Measurements from ENCODE around the gene DYSF. TPM values are rescaled to one million over a fixed set of nuclear protein-coding genes. Genes with fewer than 3 reads are reported as not detected.

Gene DYSF
- polyA plus RNA-seq, 1 experiment, result 1.3 TPM

DNA sequence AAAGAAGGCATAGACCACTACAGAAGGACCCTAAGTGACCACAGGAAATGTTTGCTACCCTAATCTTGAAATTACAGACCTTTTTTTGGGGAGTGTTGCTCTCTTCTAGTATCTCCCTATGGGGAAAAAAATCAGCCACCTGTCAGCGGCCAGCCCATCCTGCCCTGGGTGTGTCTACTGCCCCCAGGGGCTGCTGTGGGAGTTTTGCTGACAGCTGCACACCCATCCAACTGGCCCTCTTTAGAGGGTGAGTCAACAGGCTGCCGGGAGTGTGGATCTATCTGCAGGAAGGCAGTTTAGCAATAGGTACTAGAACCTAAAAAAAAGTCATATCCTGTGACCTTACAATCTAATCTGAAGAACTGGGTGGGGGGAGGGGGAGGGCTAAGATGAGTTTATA is 796 bp upstream of the DYSF start:
- ChIA-PET POLR2A (no interaction called here), CTCF (interaction anchor here (0.8 to 7.2 kb wide), 2 partner anchors 9 to 58 kb away, joined by 5 to 50 read pairs; no protein-coding TSS in a partner anchor)
- no peaks in the 10 kb centered on the region for H3K36me3 ChIP-seq (ENCODE audit: control insufficient read depth, insufficient read depth, low read length)
- H3K27me3 ChIP-seq (ENCODE audit: control insufficient read depth, insufficient read depth, low read length), result peaks cover 25% of the 10 kb centered on the region
- TF ChIP-seq, protein P1, sequence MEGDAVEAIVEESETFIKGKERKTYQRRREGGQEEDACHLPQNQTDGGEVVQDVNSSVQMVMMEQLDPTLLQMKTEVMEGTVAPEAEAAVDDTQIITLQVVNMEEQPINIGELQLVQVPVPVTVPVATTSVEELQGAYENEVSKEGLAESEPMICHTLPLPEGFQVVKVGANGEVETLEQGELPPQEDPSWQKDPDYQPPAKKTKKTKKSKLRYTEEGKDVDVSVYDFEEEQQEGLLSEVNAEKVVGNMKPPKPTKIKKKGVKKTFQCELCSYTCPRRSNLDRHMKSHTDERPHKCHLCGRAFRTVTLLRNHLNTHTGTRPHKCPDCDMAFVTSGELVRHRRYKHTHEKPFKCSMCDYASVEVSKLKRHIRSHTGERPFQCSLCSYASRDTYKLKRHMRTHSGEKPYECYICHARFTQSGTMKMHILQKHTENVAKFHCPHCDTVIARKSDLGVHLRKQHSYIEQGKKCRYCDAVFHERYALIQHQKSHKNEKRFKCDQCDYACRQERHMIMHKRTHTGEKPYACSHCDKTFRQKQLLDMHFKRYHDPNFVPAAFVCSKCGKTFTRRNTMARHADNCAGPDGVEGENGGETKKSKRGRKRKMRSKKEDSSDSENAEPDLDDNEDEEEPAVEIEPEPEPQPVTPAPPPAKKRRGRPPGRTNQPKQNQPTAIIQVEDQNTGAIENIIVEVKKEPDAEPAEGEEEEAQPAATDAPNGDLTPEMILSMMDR (IDR thresholded peaks at IDR 0.05; ENCODE audit: insufficient read depth, low read depth, low read length), result peak; percentile 27
- DNase-seq (ENCODE audit: low read depth), result no peak
- H3K4me3 ChIP-seq (ENCODE audit: low read depth, low read length), result no peak overlapping the region

DNA sequence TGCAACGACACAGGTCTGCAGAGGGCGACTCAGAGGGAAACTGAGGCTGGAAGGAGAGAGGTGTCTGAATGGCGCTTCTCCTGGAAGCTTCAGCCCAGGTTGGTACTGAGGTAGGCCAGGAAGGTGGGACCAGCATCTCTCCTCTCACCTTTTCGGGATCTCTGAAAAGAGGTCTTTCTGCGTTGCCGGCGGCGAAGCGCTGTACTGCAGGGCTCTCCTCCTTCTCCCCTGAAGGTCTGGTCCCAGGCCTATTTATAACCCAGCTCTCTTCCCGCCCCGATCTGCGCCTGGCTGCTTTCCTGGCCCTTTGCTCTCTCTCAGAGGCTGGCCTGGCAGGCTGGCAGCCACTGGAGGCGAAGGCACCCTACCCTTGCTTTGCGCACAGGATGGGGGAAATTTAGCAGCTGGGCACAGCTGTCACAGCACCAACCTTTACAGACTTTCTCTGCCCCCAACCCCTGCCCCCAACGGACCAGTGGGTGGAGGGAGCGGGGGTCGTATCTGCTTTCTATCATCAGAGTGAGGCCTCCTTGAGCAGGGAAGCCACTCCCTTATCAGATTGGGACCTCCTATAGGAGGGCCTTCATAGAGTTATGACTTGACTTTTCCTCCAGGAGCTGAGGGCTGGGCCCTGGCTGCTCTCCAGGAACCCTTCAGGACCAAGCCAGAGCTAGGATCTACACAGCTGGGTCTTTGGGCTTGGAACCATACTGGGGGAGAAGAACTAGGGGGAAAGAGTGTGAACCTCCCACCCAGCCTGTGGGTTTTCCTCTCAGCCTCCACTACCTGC is 1.1 kb downstream of the DYSF start:
- no peak overlapping the region for H3K4me3 ChIP-seq (ENCODE audit: low read depth, low read length)

DNA sequence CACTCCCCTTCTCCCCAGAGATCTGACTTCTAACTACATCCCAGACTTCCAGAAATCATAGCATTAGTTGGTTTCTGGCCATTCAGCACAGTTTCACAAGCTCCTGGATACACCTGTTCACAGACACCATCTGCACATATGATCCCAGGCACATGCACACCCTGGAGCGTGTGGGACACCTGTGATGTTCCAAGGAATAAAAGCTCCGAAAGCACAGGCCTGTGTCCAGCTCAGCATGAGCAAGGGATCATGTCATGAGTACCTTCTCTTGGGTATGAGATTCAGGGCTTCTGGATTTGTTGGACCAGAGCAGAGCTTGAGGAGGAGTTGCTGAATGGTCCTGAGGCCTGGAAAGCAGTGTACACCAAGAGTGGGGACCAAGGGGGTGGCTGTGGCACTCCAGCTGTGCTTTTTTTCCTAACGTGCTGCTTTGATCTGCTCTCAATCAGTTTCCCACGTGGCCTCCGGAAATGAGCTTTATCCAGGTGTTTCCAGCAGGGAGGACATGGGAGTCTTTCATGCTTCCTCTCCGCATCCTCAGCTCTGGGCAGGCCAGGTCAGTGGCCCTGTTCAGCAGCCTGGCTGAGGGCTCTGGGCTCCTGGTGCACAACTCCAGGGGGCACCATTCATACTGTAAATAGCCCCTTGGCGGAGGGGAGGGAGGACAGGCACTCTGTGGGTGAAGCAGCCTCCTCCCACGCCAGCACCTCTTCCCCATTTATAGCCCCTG is 1.8 kb downstream of the DYSF start:
- H3K4me3 ChIP-seq (ENCODE audit: low read depth, low read length), result no peak overlapping the region
- no peak for DNase-seq (ENCODE audit: low read depth)
- H3K36me3 ChIP-seq (ENCODE audit: control insufficient read depth, insufficient read depth, low read length), result no peaks in the 10 kb centered on the region
- H3K27me3 ChIP-seq (ENCODE audit: control insufficient read depth, insufficient read depth, low read length), result peaks cover 24% of the 10 kb centered on the region
- CTCF ChIA-PET, result interaction anchor here (0.8 to 1.5 kb wide), 6 partner anchors 8 to 156 kb away, joined by 3 to 8 read pairs (median 4); no protein-coding TSS in a partner anchor
- POLR2A ChIA-PET, result no interaction called here
- TF ChIP-seq, protein P1 (IDR thresholded peaks at IDR 0.05; ENCODE audit: insufficient read depth, low read depth, low read length), result no peak

More for the DNA sequence above, 1.1 kb downstream of the DYSF start:
- ChIA-PET POLR2A (no interaction called here), CTCF (interaction anchor here (1.1 to 1.4 kb wide), 5 partner anchors 8 to 155 kb away, joined by 3 to 6 read pairs (median 4); no protein-coding TSS in a partner anchor)
- TF ChIP-seq, protein P1 (IDR thresholded peaks at IDR 0.05; ENCODE audit: insufficient read depth, low read depth, low read length), result no peak
- no peak for DNase-seq (ENCODE audit: low read depth)
- Histone ChIP-seq H3K27me3 (ENCODE audit: control insufficient read depth, insufficient read depth, low read length) (peaks cover 25% of the 10 kb centered on the region), H3K36me3 (ENCODE audit: control insufficient read depth, insufficient read depth, low read length) (no peaks in the 10 kb centered on the region)

DNA sequence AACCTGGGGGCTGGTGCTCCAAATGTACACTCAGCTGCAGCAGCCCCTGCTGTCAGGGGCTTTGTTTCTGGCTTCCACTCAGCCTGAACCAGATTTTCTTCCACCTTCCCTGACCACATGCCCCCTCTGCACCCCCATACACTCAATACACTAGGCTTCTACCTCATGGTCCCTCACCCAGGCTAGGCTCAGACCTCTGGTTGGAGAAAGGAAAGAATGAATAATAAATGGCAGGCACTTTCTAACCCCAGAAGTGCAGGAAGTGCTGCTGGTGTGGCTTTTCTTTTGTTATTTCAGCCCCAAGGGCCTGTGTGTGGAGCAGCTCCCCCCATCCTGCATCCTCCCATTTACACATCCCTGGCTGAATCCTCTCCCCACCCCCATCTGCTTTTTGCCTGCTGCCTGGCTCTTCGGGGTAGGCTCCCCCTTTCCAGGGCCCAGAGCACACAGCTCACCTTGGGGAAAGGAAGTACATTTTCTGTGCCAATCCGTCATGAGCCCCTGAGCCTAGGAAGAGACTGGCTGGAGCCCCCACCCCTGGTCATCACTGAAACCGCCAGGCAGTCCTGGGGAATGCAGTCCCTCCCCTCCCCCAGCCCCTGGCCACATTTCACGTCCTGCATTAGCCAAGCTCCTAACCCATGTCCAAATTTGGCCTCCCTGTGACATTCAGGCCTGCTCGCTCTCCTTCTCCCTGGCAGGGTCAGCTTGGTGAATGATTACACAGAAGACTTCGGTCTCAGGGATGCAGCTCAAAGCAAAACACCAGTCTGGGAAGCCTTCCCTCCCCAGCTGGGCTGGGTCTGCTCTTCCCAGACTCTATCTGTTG is 2.6 kb downstream of the DYSF start:
- Histone ChIP-seq H3K4me3 (ENCODE audit: low read depth, low read length) (no peak overlapping the region), H3K36me3 (ENCODE audit: control insufficient read depth, insufficient read depth, low read length) (no peaks in the 10 kb centered on the region), H3K27me3 (ENCODE audit: control insufficient read depth, insufficient read depth, low read length) (peaks cover 23% of the 10 kb centered on the region)
- DNase-seq (ENCODE audit: low read depth), result no peak
- TF ChIP-seq, protein P1 (IDR thresholded peaks at IDR 0.05; ENCODE audit: insufficient read depth, low read depth, low read length), result no peak
- ChIA-PET CTCF (interaction anchor here (0.8 to 1.5 kb wide), 4 partner anchors 9 to 157 kb away, joined by 3 to 8 read pairs (median 4); no protein-coding TSS in a partner anchor), POLR2A (no interaction called here)
